Astrocyte (in vitro differentiated cells and primary cell): Measurements from ENCODE around the gene ZDHHC22.

Experiments
- CTCF ChIP-seq: IDR thresholded peaks from 2 replicates; pipeline ENCODE4 v1.5.1; 2011; ENCODE audit warnings: low read depth, mild to moderate bottlenecking, inconsistent platforms, low read length, moderate library complexity; ENCODE audit not compliant: insufficient read depth
- EZH2 ChIP-seq: IDR thresholded peaks from 2 replicates; pipeline ENCODE4 v1.6.1; 2012; ENCODE audit warnings: mild to moderate bottlenecking, low read length, inconsistent platforms; ENCODE audit not compliant: insufficient read depth

- TF ChIP-seq CTCF (no peak), EZH2 (no peak)
Measured at GRCh38 chr14:77128414-77128891, 13.1 kb downstream of the ZDHHC22 start.
